ENCODE results near the gene MMP25. TPM values are rescaled to one million over a fixed set of nuclear protein-coding genes. Genes with fewer than 3 reads are reported as not detected.

MMP25 gene
- total RNA-seq, 1 donor from 2014 or later = 0.89 TPM

- no peak overlapping the region for H3K27ac ChIP-seq (ENCODE audit: low read depth, low read length)
- no peak overlapping the region for H3K9ac ChIP-seq (ENCODE audit: low read length)
- peak overlapping the region; percentile 18 for H2AFZ ChIP-seq (ENCODE audit: low read depth, low read length)
- TF ChIP-seq CTCF (IDR thresholded peaks at IDR 0.05; ENCODE audit: insufficient read depth, low read depth, low read length) (no peak), EZH2 (IDR thresholded peaks at IDR 0.05; ENCODE audit: insufficient read depth, low read length) (no peak)
- Mint-ChIP-seq H3K27me3 (ENCODE audit: low read depth, unreplicated experiment) (peaks cover 2% of the 10 kb centered on the region), H3K27ac (ENCODE audit: unreplicated experiment) (peak overlapping the region; percentile 18), H3K4me1 (ENCODE audit: low read depth, unreplicated experiment) (peaks cover 17% of the 10 kb centered on the region), H3K9me3 (ENCODE audit: unreplicated experiment) (no peaks in the 10 kb centered on the region), H3K4me3 (ENCODE audit: unreplicated experiment) (peak overlapping the region; percentile 34), H3K36me3 (ENCODE audit: low read depth, unreplicated experiment) (no peaks in the 10 kb centered on the region)
- H3K36me3 ChIP-seq (ENCODE audit: insufficient read depth, low read length) = no peaks in the 10 kb centered on the region
- no peak overlapping the region for H3K4me3 ChIP-seq (ENCODE audit: insufficient read depth, low read depth, low read length)
- DNase-seq (ENCODE audit: low read depth) = no peak
- FAIRE-seq = no peak
- H4K20me1 ChIP-seq (ENCODE audit: insufficient read depth, low read length) = peaks cover 5% of the 10 kb centered on the region
- H3K79me2 ChIP-seq (ENCODE audit: insufficient read depth, low read length) = no peaks in the 10 kb centered on the region
- H3K4me1 ChIP-seq (ENCODE audit: insufficient read depth, low read length) = peaks cover 22% of the 10 kb centered on the region
- H3K4me2 ChIP-seq (ENCODE audit: low read length) = peak overlapping the region; percentile 41
- H3K27me3 ChIP-seq (ENCODE audit: insufficient read depth, low read length) = peaks cover 50% of the 10 kb centered on the region
- H3K9me3 ChIP-seq (ENCODE audit: insufficient read depth, low read depth, low read length) = no peaks in the 10 kb centered on the region
Observed at GRCh38 chr16:3009568-3010390, 36.6 kb upstream of the MMP25 start.

- DNase-seq (ENCODE audit: low read depth) (no peak), FAIRE-seq (no peak)
- H3K4me3 Mint-ChIP-seq (ENCODE audit: unreplicated experiment) = no peak overlapping the region
- H3K27me3 Mint-ChIP-seq (ENCODE audit: low read depth, unreplicated experiment) = peaks cover 2% of the 10 kb centered on the region
- Histone ChIP-seq H3K27ac (ENCODE audit: low read depth, low read length) (no peak overlapping the region), H3K4me2 (ENCODE audit: low read length) (no peak overlapping the region), H3K9ac (ENCODE audit: low read length) (no peak overlapping the region), H3K4me1 (ENCODE audit: insufficient read depth, low read length) (peaks cover 22% of the 10 kb centered on the region), H3K9me3 (ENCODE audit: insufficient read depth, low read depth, low read length) (no peaks in the 10 kb centered on the region), H3K4me3 (ENCODE audit: insufficient read depth, low read depth, low read length) (no peak overlapping the region), H3K27me3 (ENCODE audit: insufficient read depth, low read length) (peaks cover 47% of the 10 kb centered on the region), H4K20me1 (ENCODE audit: insufficient read depth, low read length) (peaks cover 5% of the 10 kb centered on the region), H3K36me3 (ENCODE audit: insufficient read depth, low read length) (no peaks in the 10 kb centered on the region), H3K79me2 (ENCODE audit: insufficient read depth, low read length) (no peaks in the 10 kb centered on the region), H2AFZ (ENCODE audit: low read depth, low read length) (no peak overlapping the region)
- no peak overlapping the region for H3K27ac Mint-ChIP-seq (ENCODE audit: unreplicated experiment)
- no peaks in the 10 kb centered on the region for H3K9me3 Mint-ChIP-seq (ENCODE audit: unreplicated experiment)
- peaks cover 19% of the 10 kb centered on the region for H3K4me1 Mint-ChIP-seq (ENCODE audit: low read depth, unreplicated experiment)
- H3K36me3 Mint-ChIP-seq (ENCODE audit: low read depth, unreplicated experiment) = peaks cover 3% of the 10 kb centered on the region
- TF ChIP-seq CTCF (IDR thresholded peaks at IDR 0.05; ENCODE audit: insufficient read depth, low read depth, low read length) (no peak), EZH2 (IDR thresholded peaks at IDR 0.05; ENCODE audit: insufficient read depth, low read length) (no peak)
Observed at GRCh38 chr16:3010510-3010909, 35.9 kb upstream of the MMP25 start.

GRCh38 chr16:3012246-3012645 is 34.1 kb upstream of the MMP25 start:
- Histone ChIP-seq H3K27ac (ENCODE audit: low read depth, low read length) (no peak overlapping the region), H4K20me1 (ENCODE audit: insufficient read depth, low read length) (peaks cover 5% of the 10 kb centered on the region), H3K79me2 (ENCODE audit: insufficient read depth, low read length) (no peaks in the 10 kb centered on the region), H3K36me3 (ENCODE audit: insufficient read depth, low read length) (no peaks in the 10 kb centered on the region), H3K9ac (ENCODE audit: low read length) (no peak overlapping the region), H2AFZ (ENCODE audit: low read depth, low read length) (no peak overlapping the region), H3K4me2 (ENCODE audit: low read length) (no peak overlapping the region), H3K9me3 (ENCODE audit: insufficient read depth, low read depth, low read length) (no peaks in the 10 kb centered on the region), H3K4me1 (ENCODE audit: insufficient read depth, low read length) (peaks cover 22% of the 10 kb centered on the region), H3K4me3 (ENCODE audit: insufficient read depth, low read depth, low read length) (no peak overlapping the region), H3K27me3 (ENCODE audit: insufficient read depth, low read length) (peaks cover 40% of the 10 kb centered on the region)
- peak; percentile 80 for TF ChIP-seq EZH2 (IDR thresholded peaks at IDR 0.05; ENCODE audit: insufficient read depth, low read length)
- TF ChIP-seq CTCF (IDR thresholded peaks at IDR 0.05; ENCODE audit: insufficient read depth, low read depth, low read length) = no peak
- no peak for FAIRE-seq
- Mint-ChIP-seq H3K4me3 (ENCODE audit: unreplicated experiment) (no peak overlapping the region), H3K9me3 (ENCODE audit: unreplicated experiment) (no peaks in the 10 kb centered on the region), H3K27me3 (ENCODE audit: low read depth, unreplicated experiment) (no peaks in the 10 kb centered on the region), H3K36me3 (ENCODE audit: low read depth, unreplicated experiment) (peaks cover 3% of the 10 kb centered on the region), H3K27ac (ENCODE audit: unreplicated experiment) (no peak overlapping the region), H3K4me1 (ENCODE audit: low read depth, unreplicated experiment) (peaks cover 24% of the 10 kb centered on the region)
- no peak for DNase-seq (ENCODE audit: low read depth)
